Myocyte (in vitro differentiated cells): Measurements from ENCODE around the gene VGF. TPM values are rescaled to one million over a fixed set of nuclear protein-coding genes. Genes with fewer than 3 reads are reported as not detected.
"Not testable (repeated sequence)": the region's sequence is repeated elsewhere in the genome, so short reads cannot be mapped to it uniquely, and the experiment has no call there.

ENCODE experiments used
- DNase-seq: peaks from one replicate; pipeline ENCODE4 v3.0.0-alpha.2; 2012; ENCODE audit warnings: low read depth
- microRNA-seq: library from miRNA; unstranded; fragments of <30 nt; microRNA quantifications from one replicate; pipeline ENCODE4, GENCODE V29; 2016
- total RNA-seq: library from RNA; depleted of rRNA; stranded (reverse); fragments of >200 nt; gene quantifications from 2 replicates; pipeline ENCODE4 v1.2.3, GENCODE V29; 2014

The VGF gene
- total RNA-seq, 1 donor from 2014 or later = not detected

DNA sequence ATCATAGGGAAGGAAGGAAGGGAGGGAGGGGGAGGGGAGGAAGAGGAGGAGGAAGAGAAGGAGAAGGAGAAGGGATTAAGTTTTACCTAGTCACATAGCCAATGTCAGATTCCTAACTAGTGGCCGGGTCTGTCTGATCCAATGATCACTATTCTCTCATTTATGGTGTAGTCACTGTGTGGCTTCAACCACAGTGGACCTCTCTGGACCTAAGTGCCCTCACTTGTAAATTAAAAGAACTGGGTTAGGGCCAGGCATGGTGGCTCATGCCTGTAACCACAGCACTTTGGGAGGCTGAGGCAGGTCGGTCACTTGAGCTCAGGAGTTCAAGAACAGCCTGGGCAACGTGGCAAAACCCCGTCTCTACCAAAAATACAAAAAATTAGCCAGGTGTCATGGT is 45.1 kb downstream of the VGF start:
- DNase-seq = no peak

DNA sequence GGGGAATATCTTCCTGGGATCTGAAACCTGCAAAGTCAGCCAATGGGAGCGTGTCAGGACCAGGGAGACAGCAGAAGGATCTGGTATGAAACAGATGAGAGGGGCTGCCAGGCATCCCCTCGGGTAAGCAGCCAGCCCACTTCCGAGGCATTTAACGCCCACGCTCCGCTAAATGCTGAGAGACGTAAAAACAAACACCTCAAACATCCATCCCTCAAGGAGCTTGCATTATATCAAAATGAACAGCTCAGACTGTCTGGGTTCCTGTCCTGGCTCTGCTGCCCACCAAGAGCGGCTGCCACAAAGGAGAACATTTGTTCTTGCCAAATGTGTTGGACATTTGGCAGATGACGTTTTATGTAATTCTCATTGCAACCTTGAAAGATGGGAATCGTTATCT is 45.5 kb downstream of the VGF start:
- no peak for DNase-seq

DNA sequence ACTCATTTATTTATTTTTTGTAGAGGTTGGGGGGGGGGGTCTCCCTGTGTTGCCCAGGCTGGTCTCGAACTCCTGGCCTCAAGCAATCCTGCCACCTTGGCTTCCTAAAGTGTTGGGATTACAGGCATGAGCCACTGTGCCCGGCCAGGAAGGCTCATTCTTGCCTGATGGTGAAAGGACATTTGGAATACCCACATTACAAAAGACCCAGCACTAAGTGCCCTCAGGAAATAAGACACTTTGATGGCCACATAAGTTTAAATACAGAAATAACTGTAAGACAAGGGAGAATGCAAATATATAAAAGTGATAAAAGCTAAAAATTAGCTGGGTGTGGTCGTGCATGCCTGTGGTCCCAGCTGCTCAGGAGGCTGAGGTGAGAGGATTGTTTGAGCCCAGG is 46.5 kb downstream of the VGF start:
- DNase-seq = no peak

DNA sequence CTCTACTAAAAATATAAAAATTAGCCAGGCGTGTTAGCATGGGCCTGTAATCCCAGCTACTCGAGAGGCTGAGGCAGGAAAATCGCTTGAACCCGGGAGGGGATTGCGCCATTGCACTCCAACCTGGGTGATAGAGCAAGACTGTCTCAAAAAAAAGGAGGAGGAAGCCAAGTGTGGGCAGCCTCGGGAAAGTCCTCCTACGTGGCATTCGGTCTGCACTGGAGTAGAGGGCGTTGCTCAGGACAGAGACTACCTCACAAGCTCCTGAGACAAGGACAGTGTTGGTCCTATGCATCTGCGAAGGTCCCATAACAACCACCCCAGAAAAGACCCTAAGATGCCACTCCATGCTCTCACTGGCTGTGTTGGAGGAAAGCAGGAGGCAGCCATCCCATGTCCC is 48.5 kb downstream of the VGF start:
- no peak for DNase-seq

DNA sequence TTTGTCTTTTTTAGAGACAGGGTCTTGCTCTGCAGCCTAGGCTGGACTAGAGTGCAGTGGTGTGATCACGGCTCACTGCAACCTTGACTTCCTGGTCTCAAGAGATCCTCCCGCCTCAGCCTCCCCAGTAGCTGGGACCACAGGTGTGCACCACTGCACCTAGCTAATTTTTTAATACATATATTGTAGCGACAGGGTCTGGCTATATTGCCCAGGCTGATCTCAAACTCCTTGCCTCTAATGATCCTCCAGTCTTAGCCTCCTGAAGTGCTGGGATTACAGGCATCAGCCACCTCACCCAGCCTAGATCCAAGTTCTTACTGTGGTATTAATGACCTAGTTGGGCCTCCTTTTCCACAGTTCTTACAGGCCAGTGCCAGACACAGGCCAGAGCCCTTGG is 50.2 kb downstream of the VGF start:
- DNase-seq = no peak

DNA sequence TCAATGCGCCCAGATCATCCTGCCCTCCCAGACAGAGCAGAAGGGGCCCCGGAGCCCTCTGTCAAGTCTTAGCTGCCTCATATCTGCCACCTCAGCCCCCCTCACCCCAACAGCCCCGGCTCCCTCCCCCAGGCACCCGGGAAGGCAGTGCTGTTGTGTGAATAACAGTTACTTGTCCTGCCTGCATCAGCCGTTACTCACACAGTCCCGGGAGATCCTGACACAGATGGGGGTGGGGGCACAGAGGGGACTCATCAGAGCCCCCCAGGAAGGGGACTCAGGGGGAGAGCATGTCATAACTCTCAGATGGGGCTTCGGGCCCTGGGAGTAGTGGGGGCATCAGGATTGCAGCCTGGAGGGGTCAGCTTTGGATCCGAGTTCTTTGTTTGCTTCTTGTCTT is 50.9 kb downstream of the VGF start:
- DNase-seq = no peak

DNA sequence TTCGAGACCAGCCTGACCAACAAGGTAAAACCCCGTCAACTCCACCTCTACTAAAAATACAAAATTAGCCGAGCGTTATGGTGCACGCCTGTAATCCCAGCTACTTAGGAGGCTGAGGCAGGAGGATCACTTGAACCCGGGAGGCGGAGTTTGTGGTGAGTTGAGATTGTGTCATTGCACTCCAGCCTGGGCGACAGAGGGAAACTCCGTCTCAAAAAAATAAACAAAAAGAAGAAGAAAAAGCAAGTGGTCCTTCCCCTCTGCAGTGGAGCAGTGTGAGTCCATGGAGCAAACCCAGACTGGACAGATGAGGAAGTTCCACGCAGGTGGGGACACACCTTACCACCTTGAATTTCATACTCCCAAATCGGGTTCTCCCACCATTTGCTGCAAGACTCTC is 51.5 kb downstream of the VGF start:
- no peak for DNase-seq

DNA sequence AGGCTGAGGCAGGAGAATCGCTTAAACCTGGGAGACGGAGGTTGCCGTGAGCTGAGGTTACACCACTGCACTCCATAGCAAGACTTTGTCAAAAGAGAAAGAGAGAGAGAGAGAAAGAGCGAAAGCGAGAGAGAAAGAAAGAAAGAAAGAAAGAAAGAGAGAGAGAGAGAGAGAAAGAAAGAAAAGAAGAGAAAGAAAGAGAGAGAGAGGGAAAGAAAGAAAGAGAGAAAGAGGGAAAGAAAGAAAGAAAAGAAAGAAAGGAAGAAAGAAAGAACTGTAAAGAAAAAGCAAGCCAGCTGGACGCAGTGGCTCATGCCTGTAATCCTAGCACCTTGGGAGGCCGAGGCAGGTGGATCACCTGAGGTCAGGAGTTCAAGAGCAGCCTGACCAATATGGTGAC is 52.2 kb downstream of the VGF start:
- DNase-seq = not testable (repeated sequence)

Small RNA genes lying within 50 kb of the gene (microRNA-seq; reads per million reads assigned to microRNA genes)
- not detected for gene MIR4653

Other genes with a start within 250 kb of the VGF start
- not detected in 2 replicates for gene MUC3A, start 216.0 kb downstream of the VGF start, total RNA-seq
- not detected in 2 replicates for gene MUC12, start 196.0 kb downstream of the VGF start, total RNA-seq
- not detected in 2 replicates for gene MUC17, start 145.5 kb downstream of the VGF start, total RNA-seq
- gene TRIM56, start 80.1 kb downstream of the VGF start, total RNA-seq = 7.8 and 7.9 TPM in 2 replicates
- gene SERPINE1, start 38.5 kb downstream of the VGF start, total RNA-seq = 26.6 and 31.9 TPM in 2 replicates
- gene AP1S1, start 11.1 kb downstream of the VGF start, total RNA-seq = 53.3 and 79.5 TPM in 2 replicates
- gene NAT16, start 14.7 kb upstream of the VGF start, total RNA-seq = not detected in 2 replicates
- not detected in 2 replicates for gene MOGAT3, start 35.5 kb upstream of the VGF start, total RNA-seq
- 59.0 and 60.8 TPM in 2 replicates for gene PLOD3, start 52.0 kb upstream of the VGF start, total RNA-seq
- 103 and 116 TPM in 2 replicates for gene ZNHIT1, start 52.6 kb upstream of the VGF start, total RNA-seq
- 3.8 and 6.6 TPM in 2 replicates for gene CLDN15, start 72.2 kb upstream of the VGF start, total RNA-seq
- gene FIS1, start 79.5 kb upstream of the VGF start, total RNA-seq = 314 and 333 TPM in 2 replicates
- 28.7 and 28.8 TPM in 2 replicates for gene IFT22, start 156.2 kb upstream of the VGF start, total RNA-seq
- 0.19 TPM in 1 of 2 replicates, not detected in the other for gene COL26A1, start 197.3 kb upstream of the VGF start, total RNA-seq